NCI-H460 (cell line): ENCODE measurements around the gene YIF1A. TPM values are rescaled to one million over a fixed set of nuclear protein-coding genes. Genes with fewer than 3 reads are reported as not detected.
A peak's percentile ranks its signal among the peaks of the same experiment; 100 is the strongest.
"Not testable (repeated sequence)": the region's sequence is repeated elsewhere in the genome, so short reads cannot be mapped to it uniquely, and the experiment has no call there.

ENCODE experiments used
- DNase-seq: peaks from one replicate; pipeline ENCODE4 v3.0.0-alpha.2; 2016; ENCODE audit warnings: low read depth; ENCODE audit errors: extremely low read depth
- total RNA-seq: library from RNA; depleted of rRNA; stranded (reverse); fragments of >200 nt; shearing (Covaris generic); gene quantifications from 2 replicates; pipeline ENCODE4 v1.2.3, GENCODE V29; 2014

Gene YIF1A
- total RNA-seq, 1 experiment from 2014 or later = 62.5 TPM

- DNase-seq = peak; percentile 31
Measured at GRCh38 chr11:66327171-66328030, 38.5 kb upstream of the YIF1A start.

GRCh38 chr11:66326261-66327111 is 37.5 kb upstream of the YIF1A start:
- no peak for DNase-seq

- DNase-seq = no peak
Measured at GRCh38 chr11:66325263-66325671, 36.3 kb upstream of the YIF1A start.

GRCh38 chr11:66324664-66325063 is 35.7 kb upstream of the YIF1A start:
- DNase-seq = no peak

GRCh38 chr11:66323684-66324083 is 34.7 kb upstream of the YIF1A start:
- DNase-seq = no peak

- no peak for DNase-seq
Measured at GRCh38 chr11:66322732-66323427, 33.9 kb upstream of the YIF1A start.

GRCh38 chr11:66321606-66322005 is 32.7 kb upstream of the YIF1A start:
- DNase-seq = no peak

- not testable (repeated sequence) for DNase-seq
Measured at GRCh38 chr11:66320748-66321147, 31.8 kb upstream of the YIF1A start.

- DNase-seq = not testable (repeated sequence)
Measured at GRCh38 chr11:66320289-66320688, 31.3 kb upstream of the YIF1A start.

GRCh38 chr11:66318600-66318970 is 29.6 kb upstream of the YIF1A start:
- no peak for DNase-seq

- DNase-seq = no peak
Measured at GRCh38 chr11:66317723-66318599, 29.0 kb upstream of the YIF1A start.

- DNase-seq = no peak
Measured at GRCh38 chr11:66317322-66317722, 28.4 kb upstream of the YIF1A start.

GRCh38 chr11:66316849-66317251 is 27.9 kb upstream of the YIF1A start, which contains the start of gene CD248:
Gene CD248, minus strand, starts transcription at chr11:66317044. Its CDS starts 17 bp downstream, at chr11:66317027.
- DNase-seq = no peak

GRCh38 chr11:66315921-66316811 is 27.2 kb upstream of the YIF1A start:
- no peak for DNase-seq

GRCh38 chr11:66315498-66315885 is 26.5 kb upstream of the YIF1A start:
- no peak for DNase-seq

- DNase-seq = no peak
Measured at GRCh38 chr11:66314561-66315497, 25.9 kb upstream of the YIF1A start.

- DNase-seq = no peak
Measured at GRCh38 chr11:66314186-66314501, 25.2 kb upstream of the YIF1A start.
